ENCODE data around the gene CNP. TPM values are rescaled to one million over a fixed set of nuclear protein-coding genes. Genes with fewer than 3 reads are reported as not detected.

The CNP gene
- total RNA-seq, 1 donor from 2014 or later, result 54.0 TPM

GRCh38 chr17:42025936-42026335, 59.3 kb downstream of the CNP start:
- Histone ChIP-seq H3K4me1 (peaks cover 19% of the 10 kb centered on the region), H3K27me3 (no peaks in the 10 kb centered on the region), H3K27ac (no peak overlapping the region), H3K36me3 (peaks cover 0 to 17% of the 10 kb centered on the region in 2 donors), H3K4me3 (no peak overlapping the region), H3K9me3 (no peaks in the 10 kb centered on the region)
- intact Hi-C loops (cut with DNase I), result loop anchor here (2.0 kb wide), 1 partner anchor 91 kb away; no protein-coding TSS in a partner anchor
- TF ChIP-seq CTCF (IDR thresholded peaks at IDR 0.05) (no peak), POLR2AphosphoS5 (IDR thresholded peaks at IDR 0.05; ENCODE audit: insufficient read depth in 1 of 2, low read depth in 1 of 2) (no peak), POLR2A (IDR thresholded peaks at IDR 0.05) (no peak)
- DNase-seq (ENCODE audit: extremely low spot score in 2 of 2), result no peak

GRCh38 chr17:42026857-42027589, 60.4 kb downstream of the CNP start:
- no peak for DNase-seq (ENCODE audit: extremely low spot score in 2 of 2)
- no peaks in the 10 kb centered on the region for H3K9me3 ChIP-seq
- no peak overlapping the region for H3K4me3 ChIP-seq
- peaks cover 0 to 13% of the 10 kb centered on the region in 2 donors for H3K36me3 ChIP-seq
- no peaks in the 10 kb centered on the region for H3K27me3 ChIP-seq
- intact Hi-C loops (cut with DNase I), result no loop called here
- no peak overlapping the region for H3K27ac ChIP-seq
- peaks cover 13% of the 10 kb centered on the region for H3K4me1 ChIP-seq
- TF ChIP-seq POLR2AphosphoS5 (IDR thresholded peaks at IDR 0.05; ENCODE audit: insufficient read depth in 1 of 2, low read depth in 1 of 2), result no peak
- no peak for TF ChIP-seq POLR2A (IDR thresholded peaks at IDR 0.05)
- TF ChIP-seq CTCF (IDR thresholded peaks at IDR 0.05), result no peak

Other genes starting within 250 kb of the CNP start
- gene HAP1, start 232.2 kb upstream of the CNP start, total RNA-seq, result 1.2 TPM
- gene JUP, start 180.1 kb upstream of the CNP start, total RNA-seq, result 589 TPM
- 11.5 TPM for gene P3H4, start 154.8 kb upstream of the CNP start, total RNA-seq
- 53.5 TPM for gene FKBP10, start 153.8 kb upstream of the CNP start, total RNA-seq
- gene NT5C3B, start 130.6 kb upstream of the CNP start, total RNA-seq, result 71.5 TPM
- gene KLHL10, start 129.0 kb upstream of the CNP start, total RNA-seq, result not detected
- gene KLHL11, start 101.4 kb upstream of the CNP start, total RNA-seq, result 15.2 TPM
- gene ACLY, start 47.8 kb upstream of the CNP start, total RNA-seq, result 74.9 TPM
- gene ODAD4, start 36.2 kb upstream of the CNP start, total RNA-seq, result 1.7 TPM
- gene DNAJC7, start 50.6 kb downstream of the CNP start, total RNA-seq, result 60.2 TPM
- gene NKIRAS2, start 53.3 kb downstream of the CNP start, total RNA-seq, result 28.7 TPM
- gene C17orf113, start 83.8 kb downstream of the CNP start, total RNA-seq, result 0.49 TPM
- 0.49 TPM for gene ZNF385C, start 131.7 kb downstream of the CNP start, total RNA-seq
- 8.1 TPM for gene DHX58, start 145.9 kb downstream of the CNP start, total RNA-seq
- 63.1 TPM for gene KAT2A, start 154.6 kb downstream of the CNP start, total RNA-seq
- 1.2 TPM for gene HSPB9, start 156.0 kb downstream of the CNP start, total RNA-seq
- gene RAB5C, start 188.2 kb downstream of the CNP start, total RNA-seq, result 111 TPM
- gene KCNH4, start 214.3 kb downstream of the CNP start, total RNA-seq, result not detected
- not detected for gene HCRT, start 218.7 kb downstream of the CNP start, total RNA-seq
- 35.1 TPM for gene GHDC, start 227.7 kb downstream of the CNP start, total RNA-seq

Measured in vagina (tissue), 2 donors.